GM21423 (cell line): ENCODE measurements around the gene ZMYND10.
A peak's percentile ranks its signal among the peaks of the same experiment; 100 is the strongest.

Experiments
- ATAC-seq: cut with Tn5 transposase; IDR thresholded peaks from one replicate; pipeline ENCODE4 v1.9.1; 2021; ENCODE audit warnings: mild to moderate bottlenecking, moderate library complexity; ENCODE audit not compliant: unreplicated experiment

ZMYND10 gene

GRCh38 chr3:50350213-50350526, 4.6 kb upstream of the ZMYND10 start:
- ATAC-seq = no peak

DNA sequence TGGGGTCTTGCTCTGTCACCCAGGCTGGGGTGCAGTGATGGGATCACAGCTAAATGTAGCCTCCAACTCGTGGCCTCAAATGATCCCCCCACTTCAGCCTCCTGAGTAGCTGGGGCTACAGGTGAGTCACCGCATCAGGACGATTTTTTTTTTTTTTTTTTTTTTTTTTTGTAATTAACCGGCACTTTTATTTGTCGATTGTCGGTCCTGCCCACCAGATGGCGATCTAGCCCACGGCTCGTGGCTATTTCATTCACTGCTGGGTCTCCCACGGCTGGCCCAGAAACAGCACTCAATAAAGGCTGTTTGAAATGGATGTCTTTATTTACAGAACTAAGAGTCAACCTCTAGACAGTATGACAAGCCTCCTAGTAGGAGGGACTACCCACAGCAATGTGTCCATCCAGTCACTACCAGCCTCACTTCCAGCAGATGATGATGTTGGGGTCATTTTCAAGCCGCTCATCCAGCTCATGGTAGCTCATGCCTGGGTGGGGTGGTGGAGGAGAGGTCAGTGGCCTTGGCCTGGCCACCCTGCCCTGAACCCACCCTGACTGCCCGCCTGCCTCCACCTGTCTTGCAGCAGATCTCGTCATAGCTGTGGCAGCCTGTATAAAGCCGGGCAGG, 1.8 kb upstream of the ZMYND10 start:
- ATAC-seq = no peak

DNA sequence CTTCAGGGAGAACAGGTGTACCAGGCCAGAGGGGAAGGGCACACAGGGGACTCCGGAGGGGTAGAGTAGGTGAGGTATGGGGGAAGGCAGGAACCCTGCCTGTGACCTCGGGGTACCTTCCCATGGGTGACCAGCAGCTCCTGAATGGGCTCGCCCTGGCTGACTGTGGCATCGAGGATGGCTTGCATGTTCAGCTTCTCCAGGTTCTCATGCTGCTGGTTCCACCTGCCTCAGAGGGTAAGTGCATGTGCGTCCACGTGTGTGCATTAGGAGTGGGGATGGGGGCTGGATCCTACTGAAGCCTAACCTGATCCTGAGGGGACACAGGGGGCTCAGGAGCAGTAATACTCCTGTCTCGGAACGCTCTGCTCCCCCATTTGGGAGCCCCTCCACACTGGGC, 524 bp downstream of the ZMYND10 start:
- ATAC-seq = no peak

- ATAC-seq = no peak
Measured at GRCh38 chr3:50342813-50343633, 2.5 kb downstream of the ZMYND10 start.

DNA sequence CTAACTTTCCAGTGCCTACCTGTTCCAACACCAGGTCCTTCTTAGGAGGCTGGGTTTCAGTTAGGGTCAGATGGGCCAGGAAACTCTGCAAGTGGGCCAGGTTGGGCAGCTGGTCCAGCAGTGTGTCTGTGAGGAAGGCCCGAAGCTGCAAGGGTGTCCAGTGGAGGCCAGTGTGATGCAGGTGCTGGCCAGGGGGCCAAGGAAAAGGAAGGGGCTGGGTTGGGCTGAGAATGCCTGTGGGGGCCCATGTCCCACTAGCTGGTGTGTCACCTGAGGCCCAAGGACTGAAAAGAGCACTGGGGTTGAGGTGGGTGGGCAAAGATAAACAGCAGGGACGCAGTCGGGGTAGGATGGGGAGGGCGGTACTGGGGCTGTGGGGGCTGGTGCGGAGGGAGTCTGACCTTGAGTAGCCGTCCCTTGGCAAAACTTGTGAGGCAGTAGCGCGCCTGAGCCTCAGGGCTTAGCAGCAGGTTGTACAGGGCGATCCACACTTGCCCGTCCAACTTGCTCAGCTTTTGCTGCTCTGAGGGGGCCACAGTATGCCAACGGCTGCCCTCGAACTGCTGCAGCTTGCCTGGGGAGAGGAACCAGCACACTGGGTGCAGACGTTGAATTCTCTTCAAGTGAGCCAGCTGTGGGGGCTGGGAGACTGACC, 3.4 kb downstream of the ZMYND10 start:
- ATAC-seq = no peak

DNA sequence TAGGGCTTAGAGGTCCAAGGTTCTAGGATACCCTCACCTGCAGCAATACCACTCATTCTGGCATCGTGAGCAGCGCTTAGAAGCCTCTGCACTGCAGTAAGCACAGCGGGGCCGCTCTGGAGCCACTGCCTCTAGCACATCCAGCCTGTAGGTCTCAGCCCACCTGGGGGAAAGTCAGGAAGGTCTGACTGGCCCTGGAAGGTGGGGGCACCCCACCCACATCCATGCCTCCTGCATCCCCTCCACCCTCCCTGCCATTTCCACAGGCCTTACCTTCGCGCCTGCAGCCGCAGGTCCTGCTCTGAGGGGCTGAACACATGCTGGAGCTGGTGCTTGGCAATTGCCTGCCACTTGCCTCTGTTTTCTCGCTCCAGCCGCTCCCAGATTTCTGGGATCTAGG, 4.0 kb downstream of the ZMYND10 start:
- ATAC-seq = no peak

- ATAC-seq = peak; percentile 28
Measured at GRCh38 chr3:50340448-50341329, 4.8 kb downstream of the ZMYND10 start, which contains the start of gene RASSF1. TSS of gene RASSF1 (minus strand) at chr3:50340836. CDS start at chr3:50340805, 31 bp downstream.

GRCh38 chr3:50340147-50340447, 5.4 kb downstream of the ZMYND10 start:
- ATAC-seq = no peak

DNA sequence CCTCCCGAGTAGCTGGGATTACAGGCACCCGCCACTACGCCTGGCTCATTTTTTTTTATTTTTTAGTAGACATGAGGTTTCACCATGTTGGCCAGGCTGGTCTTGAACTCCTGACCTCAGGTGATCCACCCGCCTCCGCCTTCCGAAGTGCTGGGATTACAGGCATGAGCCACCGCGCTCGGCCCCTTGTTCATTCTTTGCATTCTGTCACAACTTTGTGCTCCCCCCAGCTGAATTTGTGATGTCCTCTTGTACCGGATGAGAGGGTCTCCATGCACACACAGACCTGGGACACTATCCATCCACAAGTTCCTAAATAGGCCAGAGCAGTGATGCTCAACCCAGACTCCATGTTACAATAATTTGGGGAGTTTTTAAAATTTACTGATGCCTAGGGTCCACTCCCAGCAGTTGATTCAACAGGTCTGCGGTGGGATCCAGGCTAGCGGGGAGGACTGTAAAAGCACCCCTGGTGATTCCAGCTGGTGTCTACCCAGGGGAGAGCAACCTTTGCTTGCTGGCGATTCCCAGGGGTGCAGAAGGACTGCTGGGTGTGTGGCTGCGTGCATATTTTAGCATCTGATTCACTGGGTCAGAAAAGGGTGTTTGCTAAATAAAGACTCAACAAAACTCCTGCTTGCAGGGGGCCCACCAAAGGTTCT, 5.9 kb downstream of the ZMYND10 start:
- no peak for ATAC-seq

GRCh38 chr3:50338965-50339364, 6.6 kb downstream of the ZMYND10 start:
- ATAC-seq = no peak

GRCh38 chr3:50337175-50337861, 8.2 kb downstream of the ZMYND10 start:
- ATAC-seq = peak; percentile 71

GRCh38 chr3:50336452-50337174, 8.9 kb downstream of the ZMYND10 start:
- ATAC-seq = peak; percentile 13

DNA sequence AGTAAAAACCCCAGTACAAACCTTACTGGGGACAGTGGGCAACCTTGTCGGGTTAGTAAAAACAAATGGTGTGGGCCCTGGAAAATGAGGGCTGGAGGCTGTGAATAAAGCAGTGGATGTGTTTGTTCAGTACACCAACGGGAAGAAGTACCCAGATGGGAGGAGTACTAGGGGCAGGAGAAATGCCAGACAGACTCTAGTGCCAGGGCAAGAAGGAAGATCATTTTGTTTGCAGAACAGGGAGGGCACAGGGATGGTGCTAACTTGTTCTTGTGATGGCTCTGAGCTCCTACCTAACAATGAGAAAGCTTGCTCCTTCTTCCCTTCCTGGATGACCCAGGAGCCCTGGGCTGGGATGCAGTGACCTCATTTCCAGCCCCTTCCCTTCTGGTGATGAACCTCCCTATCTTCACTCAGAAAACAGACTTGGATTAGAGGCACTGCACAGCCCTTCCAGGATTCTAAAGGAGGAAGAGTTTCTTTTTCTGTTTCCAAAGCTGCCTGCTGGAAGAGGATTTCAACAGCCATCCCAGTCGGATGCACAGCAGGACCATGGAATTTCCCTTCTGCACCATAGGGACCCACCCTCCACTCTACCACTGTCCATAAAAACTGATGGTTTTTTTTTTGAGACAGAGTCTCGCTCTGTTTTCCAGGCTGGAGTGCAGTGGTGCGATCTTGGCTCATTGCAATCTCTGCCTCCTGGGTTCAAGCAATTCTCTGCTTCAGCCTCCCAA, 11.0 kb downstream of the ZMYND10 start:
- ATAC-seq = no peak

DNA sequence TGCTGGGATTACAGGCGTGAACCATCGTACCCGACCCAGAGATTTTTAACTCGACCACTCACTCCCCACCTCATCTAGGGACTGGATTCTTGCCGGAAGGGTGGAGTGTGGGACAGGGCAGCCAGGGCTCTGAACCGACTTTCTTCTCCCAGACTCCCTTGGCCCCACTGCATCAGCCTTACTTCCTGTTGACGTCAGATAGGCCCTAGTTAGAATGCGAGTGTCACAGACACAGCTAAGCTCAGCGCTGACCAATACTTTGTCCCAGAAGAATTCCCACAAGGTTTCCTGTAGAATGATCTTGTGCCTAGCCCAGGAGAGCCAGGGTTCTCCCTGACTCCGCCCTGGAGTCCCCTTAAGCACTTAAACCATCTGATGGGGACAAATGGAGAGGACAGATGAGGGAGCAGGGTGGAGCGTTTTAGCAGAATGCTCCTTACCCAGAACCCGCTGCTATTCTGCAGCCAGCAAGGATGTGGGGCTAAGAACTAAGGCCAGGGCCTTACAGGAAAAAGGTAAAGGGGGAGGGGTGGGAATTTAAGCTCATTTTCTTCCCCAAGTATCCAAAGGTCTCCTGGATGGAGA, 11.7 kb downstream of the ZMYND10 start:
- ATAC-seq = no peak

- no peak for ATAC-seq
Measured at GRCh38 chr3:50331364-50331907, 14.1 kb downstream of the ZMYND10 start.

- no peak for ATAC-seq
Measured at GRCh38 chr3:50330330-50330729, 15.2 kb downstream of the ZMYND10 start.

DNA sequence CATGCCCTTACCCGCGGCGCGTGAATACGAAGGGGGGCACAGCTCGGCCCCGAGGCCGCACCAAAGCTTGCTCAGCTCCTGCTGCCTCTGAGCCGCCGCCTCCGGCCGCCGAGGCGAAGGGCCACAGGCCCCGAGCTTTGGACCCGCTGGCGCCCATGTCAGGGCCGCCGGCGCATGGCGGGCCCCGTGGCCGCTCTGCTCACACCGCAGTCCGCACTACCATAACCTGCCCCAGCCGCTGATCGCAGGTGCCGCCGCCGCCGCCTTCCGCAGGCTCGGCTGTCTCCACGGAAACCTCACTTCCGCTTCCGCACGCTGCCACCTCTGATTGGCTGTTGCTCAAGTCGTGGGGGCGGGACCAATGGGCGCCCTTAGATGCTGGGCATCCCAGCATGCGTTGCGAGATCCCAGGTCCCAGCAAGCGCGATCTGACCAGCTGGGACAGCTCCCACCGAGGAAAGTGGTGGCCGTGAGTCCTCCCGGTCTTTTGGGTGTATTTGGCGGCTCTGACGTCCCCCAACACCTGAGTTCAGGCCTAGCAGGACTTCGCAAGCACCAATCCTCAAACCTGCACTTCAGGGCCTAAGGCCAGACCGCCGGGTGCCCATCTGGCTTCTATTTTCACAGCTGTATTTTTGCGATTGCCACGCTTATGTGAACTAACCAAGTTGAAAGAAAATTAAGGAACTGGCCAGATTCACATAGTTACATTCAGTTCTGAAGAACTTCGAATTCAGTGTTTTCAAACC, 17.4 kb downstream of the ZMYND10 start, which contains the start of gene TUSC2:
TUSC2 (minus strand) TSS at position 281 of the 749 bp plus-strand sequence; CDS start at position 157, 124 bp downstream.
- peak; percentile 86 for ATAC-seq
